ENCODE results near the gene MAML3. TPM values are rescaled to one million over a fixed set of nuclear protein-coding genes. Genes with fewer than 3 reads are reported as not detected.

MAML3 gene
- total and polyA plus RNA-seq, 2 experiments from 2014 or later, result 1.7 to 6.5 TPM

GRCh38 chr4:139809757-139810140, 344.2 kb downstream of the MAML3 start:
- no peak overlapping the region for H3K4me2 ChIP-seq
- H3K27me3 ChIP-seq (ENCODE audit: insufficient read depth), result no peaks in the 10 kb centered on the region
- no peaks in the 10 kb centered on the region; the same call in 1 of the 2 replicates for H3K36me3 ChIP-seq (ENCODE audit: insufficient read depth)
- H3K4me1 ChIP-seq (ENCODE audit: insufficient read depth), result peaks cover 13% of the 10 kb centered on the region
- TF ChIP-seq REST (IDR thresholded peaks at IDR 0.05; ENCODE audit: unreplicated experiment), result no peak
- no peak for TF ChIP-seq ETS1 (IDR thresholded peaks at IDR 0.05)
- TF ChIP-seq EZH2 (IDR thresholded peaks at IDR 0.05; ENCODE audit: low read depth, unreplicated experiment), result no peak
- no peak for TF ChIP-seq POLR2AphosphoS5 (IDR thresholded peaks at IDR 0.05; ENCODE audit: low read depth)
- no peak for TF ChIP-seq ZNF331 (CRISPR knock-in tag; IDR thresholded peaks at IDR 0.05; ENCODE audit: low read depth)
- no peaks in the 10 kb centered on the region for H3K9me2 ChIP-seq (ENCODE audit: insufficient read depth)
- H2AFZ ChIP-seq, result no peak overlapping the region
- H3F3A ChIP-seq (replicated peaks; ENCODE audit: low read depth), result no peaks in the 10 kb centered on the region
- DNase-seq (ENCODE audit: low spot score) (no peak), ATAC-seq (no peak)
- Mint-ChIP-seq H3K4me1 (peaks cover 26% of the 10 kb centered on the region; the same call in 2 of the 3 replicates), H3K27me3 (ENCODE audit: insufficient read depth, low read depth, poor library complexity) (no peaks in the 10 kb centered on the region), H3K9me3 (peaks cover 5% of the 10 kb centered on the region; the same call in 1 of the 3 replicates), H3K4me3 (no peak overlapping the region), H3K36me3 (ENCODE audit: low read depth) (peaks cover 3% of the 10 kb centered on the region; the same call in 2 of the 3 replicates), H3K27ac (peak overlapping the region; percentile 55; the same call in 1 of the 2 replicates)
- H3K27ac ChIP-seq (ENCODE audit: low read depth), result no peak overlapping the region
- H4K20me1 ChIP-seq (replicated peaks; ENCODE audit: insufficient read depth), result no peaks in the 10 kb centered on the region
- H3K79me2 ChIP-seq (replicated peaks; ENCODE audit: insufficient read depth), result no peaks in the 10 kb centered on the region
- no peak overlapping the region for H3K4me3 ChIP-seq

- H3K9me3 Mint-ChIP-seq, result peaks cover 5% of the 10 kb centered on the region; the same call in 1 of the 3 replicates
- H3K27ac Mint-ChIP-seq, result no peak overlapping the region
- H3K36me3 Mint-ChIP-seq (ENCODE audit: low read depth), result peaks cover 3% of the 10 kb centered on the region; the same call in 2 of the 3 replicates
- no peaks in the 10 kb centered on the region for H3K9me2 ChIP-seq (ENCODE audit: insufficient read depth)
- H3K27me3 Mint-ChIP-seq (ENCODE audit: insufficient read depth, low read depth, poor library complexity), result no peaks in the 10 kb centered on the region
- no peaks in the 10 kb centered on the region for H3F3A ChIP-seq (replicated peaks; ENCODE audit: low read depth)
- no peak overlapping the region for H2AFZ ChIP-seq
- no peak overlapping the region for H3K27ac ChIP-seq (ENCODE audit: low read depth)
- peaks cover 8% of the 10 kb centered on the region; the same call in 1 of the 2 replicates for H3K4me1 ChIP-seq (ENCODE audit: insufficient read depth)
- no peaks in the 10 kb centered on the region for H4K20me1 ChIP-seq (replicated peaks; ENCODE audit: insufficient read depth)
- H3K4me3 Mint-ChIP-seq, result no peak overlapping the region
- no peaks in the 10 kb centered on the region for H3K79me2 ChIP-seq (replicated peaks; ENCODE audit: insufficient read depth)
- DNase-seq (ENCODE audit: low spot score) (no peak), ATAC-seq (no peak; the same call in 2 of the 3 replicates)
- peaks cover 22% of the 10 kb centered on the region; the same call in 2 of the 3 replicates for H3K4me1 Mint-ChIP-seq
- no peaks in the 10 kb centered on the region for H3K27me3 ChIP-seq (ENCODE audit: insufficient read depth)
- no peak overlapping the region for H3K4me2 ChIP-seq
- H3K36me3 ChIP-seq (ENCODE audit: insufficient read depth), result no peaks in the 10 kb centered on the region; the same call in 1 of the 2 replicates
- no peak overlapping the region for H3K4me3 ChIP-seq
- no peak for TF ChIP-seq ZNF331 (CRISPR knock-in tag; IDR thresholded peaks at IDR 0.05; ENCODE audit: low read depth)
Measured at GRCh38 chr4:139808808-139809756, 344.9 kb downstream of the MAML3 start.
